Cardiac fibroblast (primary cell): ENCODE measurements around the gene PELI2.

Source experiments
- DNase-seq, 2 donors: peaks; one replicate each; pipeline versions ENCODE4 v3.0.0 to v3.0.0-alpha.2; 2010; ENCODE audit warnings: low read depth in 2 of 2
- H3K4me3 ChIP-seq, 2 donors: replicated peaks in 1 of 2; 1 replicate in 1 of 2; 2 replicates in 1 of 2; pipeline ENCODE4 v1.5.1; 2011; ENCODE audit warnings: low read depth in 2 of 2, low read length in 2 of 2, mild to moderate bottlenecking in 2 of 2, moderate library complexity in 1 of 2
- CTCF ChIP-seq: IDR thresholded peaks from one replicate; pipeline ENCODE4 v1.5.1; 2011; ENCODE audit warnings: low read depth, mild to moderate bottlenecking, low read length, inconsistent platforms

The PELI2 gene

GRCh38 chr14:56195223-56195622 is 77.0 kb downstream of the PELI2 start:
- no peak overlapping the region for H3K4me3 ChIP-seq
- no peak for TF ChIP-seq CTCF
- no peak for DNase-seq

- no peak for TF ChIP-seq CTCF
- peak in 1 of 2 donors; percentile 56 for DNase-seq
- H3K4me3 ChIP-seq, result no peak overlapping the region
Observed at GRCh38 chr14:56195704-56196103, 77.5 kb downstream of the PELI2 start.

- DNase-seq, result peak; percentile 65 to 76
- no peak overlapping the region for H3K4me3 ChIP-seq
- TF ChIP-seq CTCF, result no peak
Observed at GRCh38 chr14:56196274-56196673, 78.1 kb downstream of the PELI2 start.

GRCh38 chr14:56197150-56197549 is 78.9 kb downstream of the PELI2 start:
- DNase-seq, result no peak
- no peak for TF ChIP-seq CTCF
- no peak overlapping the region for H3K4me3 ChIP-seq

- no peak for DNase-seq
- TF ChIP-seq CTCF, result no peak
- no peak overlapping the region for H3K4me3 ChIP-seq
Observed at GRCh38 chr14:56198438-56198837, 80.2 kb downstream of the PELI2 start.

GRCh38 chr14:56199095-56199981 is 81.1 kb downstream of the PELI2 start:
- H3K4me3 ChIP-seq, result no peak overlapping the region
- DNase-seq, result peak; percentile 97 to 100
- no peak for TF ChIP-seq CTCF
